A549 treated with Mapracorat at 1 μM for 4 hours (cell line): ENCODE data around the gene RPL13A. TPM values are rescaled to one million over a fixed set of nuclear protein-coding genes. Genes with fewer than 3 reads are reported as not detected.

Source experiments
- total RNA-seq: library from RNA; stranded (reverse); fragments of 200-300 nt; extraction: Qiagen RNA extraction; gene quantifications from 5 replicates; pipeline ENCODE4 v1.2.3, GENCODE V29; 2022

The RPL13A gene
- total RNA-seq: 3,905 to 4,301 TPM (median 4,085 TPM) in 5 replicates

DNA sequence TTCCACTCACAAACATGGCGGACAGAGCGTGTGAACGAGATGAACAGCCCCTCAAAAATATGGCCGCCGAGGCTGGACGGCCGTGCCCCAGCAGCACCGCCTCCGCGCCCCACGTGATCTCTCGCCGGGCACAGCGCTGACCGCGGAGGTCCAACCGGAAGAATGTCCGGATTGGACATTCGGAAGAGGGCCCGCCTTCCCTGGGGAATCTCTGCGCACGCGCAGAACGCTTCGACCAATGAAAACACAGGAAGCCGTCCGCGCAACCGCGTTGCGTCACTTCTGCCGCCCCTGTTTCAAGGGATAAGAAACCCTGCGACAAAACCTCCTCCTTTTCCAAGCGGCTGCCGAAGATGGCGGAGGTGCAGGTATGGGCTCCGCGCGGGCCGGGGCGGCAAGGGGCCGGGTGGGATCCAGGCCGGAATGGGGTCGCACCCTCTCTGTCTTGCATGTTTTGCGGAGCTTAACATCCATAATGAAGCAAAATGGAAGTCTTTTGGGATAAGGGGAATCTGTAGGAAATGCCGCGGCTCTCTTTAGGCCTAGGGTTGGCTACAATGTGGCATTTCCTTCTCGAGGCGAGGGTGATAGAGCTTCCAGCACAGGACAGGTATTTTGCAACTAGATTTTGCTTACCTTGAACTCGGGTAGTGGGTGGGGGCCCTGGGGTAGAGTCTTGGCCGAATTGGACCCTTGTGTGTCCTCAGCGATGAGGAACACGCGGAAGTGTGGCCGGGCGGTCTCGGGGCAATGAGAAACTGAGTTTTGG is at the start of gene RPL13A:
Gene RPL13A (plus strand): TSS at position 332 of the 769 bp plus-strand sequence. CDS start 22 bp downstream, at position 354.

GRCh38 chr19:49441210-49441959 is 46.0 kb upstream of the RPL13A start, which contains the start of gene SLC17A7:
SLC17A7 (minus strand) TSS chr19:49441527; CDS start chr19:49441379, 148 bp downstream.

GRCh38 chr19:49451430-49452181 is 35.8 kb upstream of the RPL13A start, which contains the start of gene PIH1D1:
PIH1D1 (minus strand) TSS chr19:49451814; CDS start chr19:49451574, 240 bp downstream.

DNA sequence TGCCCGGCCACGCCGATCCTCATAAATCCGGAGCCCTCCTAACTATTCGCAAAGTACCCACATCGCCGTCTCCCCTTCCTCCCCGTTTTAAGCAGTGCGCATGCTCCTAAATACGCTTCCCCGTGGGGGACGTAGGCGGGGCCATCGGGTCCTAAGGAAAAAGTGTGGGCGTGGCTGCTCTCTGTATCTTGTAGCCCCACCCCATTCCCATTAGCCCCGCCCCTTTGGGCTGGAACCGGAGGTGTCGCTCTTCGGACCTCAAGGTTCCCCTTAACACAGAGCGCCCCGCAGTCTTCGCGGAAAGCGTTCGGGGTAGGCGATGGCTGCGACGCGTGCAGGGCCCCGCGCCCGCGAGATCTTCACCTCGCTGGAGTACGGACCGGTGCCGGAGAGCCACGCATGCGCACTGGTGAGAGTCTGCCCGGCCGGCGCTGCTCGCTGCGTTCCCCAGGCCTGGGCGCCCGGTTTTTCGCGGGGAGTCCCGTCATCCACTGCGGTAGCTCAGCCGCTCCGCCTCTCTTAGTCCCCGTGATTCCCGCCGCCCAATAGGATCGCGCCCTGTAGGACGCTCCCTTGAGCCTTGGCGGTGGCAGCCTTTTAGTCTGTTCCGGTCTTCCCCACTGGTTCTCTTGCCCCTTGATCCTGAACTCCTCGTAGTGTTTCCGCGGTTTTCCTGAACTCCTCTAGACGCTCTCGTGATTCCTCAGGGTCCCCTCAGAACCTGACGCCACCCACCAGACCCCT is 34.2 kb upstream of the RPL13A start, which contains the start of gene ALDH16A1:
Gene ALDH16A1 (plus strand): TSS at position 213 of the 744 bp plus-strand sequence. CDS start 107 bp downstream, at position 320.

DNA sequence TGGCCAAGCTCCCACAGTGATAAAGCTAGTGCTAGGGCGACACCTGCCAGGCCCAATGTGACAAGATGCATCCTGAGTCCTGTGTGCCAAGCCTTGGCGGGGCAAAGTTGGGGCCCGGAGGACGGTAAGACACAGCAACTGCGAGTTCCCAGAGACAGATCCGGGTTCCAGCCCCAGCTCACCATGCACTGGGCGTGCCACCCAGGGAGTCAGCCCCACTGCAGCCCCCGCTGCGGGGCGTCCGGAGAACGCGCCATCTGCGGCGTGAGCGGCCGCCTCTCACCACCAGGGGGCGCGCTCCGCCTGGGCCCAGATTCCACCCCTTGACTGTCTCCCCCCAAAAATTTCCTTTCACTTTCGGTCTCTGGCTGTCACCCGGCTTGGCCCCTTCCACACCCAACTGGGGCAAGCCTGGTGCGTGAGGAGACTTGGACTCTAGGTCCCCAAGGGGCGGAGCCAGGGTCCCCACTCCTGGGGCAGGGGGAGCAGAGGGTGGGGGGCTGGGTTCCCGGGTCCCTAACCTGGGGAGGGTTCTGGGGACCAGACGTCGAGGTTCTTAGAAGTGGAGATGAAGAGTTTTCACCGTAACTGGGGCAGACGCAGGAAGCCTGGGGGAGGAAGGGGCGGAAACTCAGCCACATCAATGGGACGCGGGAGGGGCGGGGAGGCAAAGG is 13.4 kb upstream of the RPL13A start, which contains the start of gene FLT3LG:
Gene FLT3LG (plus strand): TSS at position 348 of the 674 bp plus-strand sequence. CDS start 425 bp downstream, outside the sequence.

Other genes starting within 250 kb of the RPL13A start
- gene SLC6A16, start 162.4 kb upstream of the RPL13A start, total RNA-seq: 0.64 to 1.7 TPM (median 1.4 TPM) in 5 replicates
- gene CD37, start 152.2 kb upstream of the RPL13A start, total RNA-seq: not detected in 5 replicates
- 14.1 to 20.5 TPM (median 17.5 TPM) in 5 replicates for gene TEAD2, start 125.2 kb upstream of the RPL13A start, total RNA-seq
- gene DKKL1, start 123.7 kb upstream of the RPL13A start, total RNA-seq: 0.11 to 1.1 TPM (median 0.59 TPM) in 5 replicates
- 0.06 TPM in 1 of 5 replicates, not detected in the others for gene KASH5, start 99.4 kb upstream of the RPL13A start, total RNA-seq
- not detected in 5 replicates for gene PTH2, start 64.2 kb upstream of the RPL13A start, total RNA-seq
- gene GFY, start 62.2 kb upstream of the RPL13A start, total RNA-seq: 0.08 to 0.22 TPM (median 0.19 TPM) in 4 of 5 replicates, not detected in the other
- 0.44 to 0.71 TPM (median 0.55 TPM) in 5 replicates for gene SLC17A7, start 46.1 kb upstream of the RPL13A start, total RNA-seq
- 85.8 to 96.7 TPM (median 90.5 TPM) in 5 replicates for gene PIH1D1, start 35.8 kb upstream of the RPL13A start, total RNA-seq
- gene ALDH16A1, start 34.4 kb upstream of the RPL13A start, total RNA-seq: 14.4 to 28.1 TPM (median 24.4 TPM) in 5 replicates
- gene FLT3LG, start 13.4 kb upstream of the RPL13A start, total RNA-seq: 1.1 to 1.4 TPM (median 1.3 TPM) in 5 replicates
- 3,769 to 4,865 TPM (median 3,847 TPM) in 5 replicates for gene RPS11, start 8.8 kb downstream of the RPL13A start, total RNA-seq
- gene FCGRT, start 25.1 kb downstream of the RPL13A start, total RNA-seq: 26.4 to 32.0 TPM (median 29.2 TPM) in 5 replicates
- 1.3 to 2.9 TPM (median 2.3 TPM) in 5 replicates for gene RCN3, start 40.4 kb downstream of the RPL13A start, total RNA-seq
- gene NOSIP, start 92.9 kb downstream of the RPL13A start, total RNA-seq: 88.3 to 108 TPM (median 105 TPM) in 5 replicates
- 0.44 to 1.1 TPM (median 0.75 TPM) in 5 replicates for gene PRRG2, start 93.7 kb downstream of the RPL13A start, total RNA-seq
- gene PRR12, start 103.6 kb downstream of the RPL13A start, total RNA-seq: 25.0 to 35.5 TPM (median 34.0 TPM) in 5 replicates
- gene RRAS, start 152.5 kb downstream of the RPL13A start, total RNA-seq: 99.6 to 157 TPM (median 144 TPM) in 5 replicates
- gene SCAF1, start 154.6 kb downstream of the RPL13A start, total RNA-seq: 39.5 to 69.3 TPM (median 65.3 TPM) in 5 replicates
- 74.8 to 117 TPM (median 95.5 TPM) in 5 replicates for gene IRF3, start 178.2 kb downstream of the RPL13A start, total RNA-seq
- gene BCL2L12, start 178.3 kb downstream of the RPL13A start, total RNA-seq: 53.4 to 73.8 TPM (median 70.9 TPM) in 5 replicates
- 403 to 432 TPM (median 421 TPM) in 5 replicates for gene PRMT1, start 189.7 kb downstream of the RPL13A start, total RNA-seq
- gene ADM5, start 202.0 kb downstream of the RPL13A start, total RNA-seq: 3.6 to 7.2 TPM (median 5.1 TPM) in 5 replicates
- gene CPT1C, start 203.5 kb downstream of the RPL13A start, total RNA-seq: 11.0 to 15.0 TPM (median 14.0 TPM) in 5 replicates